GM23338 (cell line): Measurements from ENCODE around the gene SPECC1L. TPM values are rescaled to one million over a fixed set of nuclear protein-coding genes. Genes with fewer than 3 reads are reported as not detected.

Experiments used
- ATAC-seq: fragments of 200-7000 bp; cut with Tn5 transposase; 3 replicates; pipeline ENCODE4 v1.9.1; 2020
- DNase-seq: peaks from one replicate; pipeline ENCODE4 v3.0.0-alpha.2; 2015; ENCODE audit warnings: low spot score
- H2AFZ ChIP-seq: fragments of 200-600 bp; sonication (generic); 2 replicates; pipeline ENCODE4 v1.8.0; 2016; ENCODE audit warnings: antibody characterized with exemption, mild to moderate bottlenecking, moderate library complexity
- H3F3A ChIP-seq: fragments of 200-600 bp; sonication (generic); replicated peaks from 2 replicates; pipeline ENCODE4 v1.8.0; 2017; ENCODE audit warnings: antibody characterized with exemption, mixed run types, low read depth
- H3K27ac ChIP-seq: fragments of 200-600 bp; sonication (generic); 2 replicates; pipeline ENCODE4 v1.6.1; 2016; ENCODE audit warnings: low read depth
- H3K27me3 ChIP-seq: fragments of 200-600 bp; sonication (generic); 2 replicates; pipeline ENCODE4 v1.8.0; 2016; ENCODE audit warnings: mild to moderate bottlenecking, mixed run types, moderate library complexity; ENCODE audit not compliant: insufficient read depth
- H3K36me3 ChIP-seq: fragments of 200-600 bp; sonication (generic); 2 replicates; pipeline ENCODE4 v1.8.0; 2016; ENCODE audit warnings: mild to moderate bottlenecking; ENCODE audit not compliant: insufficient read depth
- H3K4me1 ChIP-seq: fragments of 200-600 bp; sonication (generic); 2 replicates; pipeline ENCODE4 v1.8.0; 2016; ENCODE audit warnings: mild to moderate bottlenecking, moderate library complexity; ENCODE audit not compliant: insufficient read depth
- H3K4me2 ChIP-seq: fragments of 200-600 bp; sonication (generic); 2 replicates; pipeline ENCODE4 v1.7.1; 2017; ENCODE audit warnings: mixed run types
- H3K4me3 ChIP-seq: fragments of 200-600 bp; sonication (generic); 2 replicates; pipeline ENCODE4 v1.6.1; 2016; ENCODE audit warnings: mixed run types
- H3K79me2 ChIP-seq: fragments of 200-600 bp; sonication (generic); replicated peaks from 2 replicates; pipeline ENCODE4 v1.8.0; 2017; ENCODE audit warnings: mild to moderate bottlenecking; ENCODE audit not compliant: insufficient read depth
- H3K9me2 ChIP-seq: fragments of 200-600 bp; sonication (generic); 2 replicates; pipeline ENCODE4 v1.8.0; 2017; ENCODE audit not compliant: insufficient read depth
- H4K20me1 ChIP-seq: fragments of 200-600 bp; sonication (generic); replicated peaks from 2 replicates; pipeline ENCODE4 v1.8.0; 2017; ENCODE audit warnings: mild to moderate bottlenecking; ENCODE audit not compliant: insufficient read depth
- H3K27ac Mint-ChIP-seq: 2 replicates; pipeline ENCODE4 v1.8.0; 2020; ENCODE audit warnings: inconsistent platforms, mild to moderate bottlenecking, moderate library complexity, mixed read lengths
- H3K27me3 Mint-ChIP-seq: 3 replicates; pipeline ENCODE4 v1.8.0; 2022; ENCODE audit warnings: low read depth, mild to moderate bottlenecking, moderate library complexity, mixed read lengths, inconsistent platforms; ENCODE audit not compliant: insufficient read depth, poor library complexity
- H3K36me3 Mint-ChIP-seq: 3 replicates; pipeline ENCODE4 v1.8.0; 2021; ENCODE audit warnings: low read depth, mild to moderate bottlenecking, inconsistent platforms, moderate library complexity, mixed read lengths
- H3K4me1 Mint-ChIP-seq: 3 replicates; pipeline ENCODE4 v1.8.0; 2020; ENCODE audit warnings: mild to moderate bottlenecking, inconsistent platforms, mixed read lengths
- H3K4me3 Mint-ChIP-seq: 3 replicates; pipeline ENCODE4 v1.8.0; 2021; ENCODE audit warnings: moderate library complexity, mild to moderate bottlenecking, inconsistent platforms, mixed read lengths
- H3K9me3 Mint-ChIP-seq: 3 replicates; pipeline ENCODE4 v1.8.0; 2020; ENCODE audit warnings: moderate library complexity, mild to moderate bottlenecking, inconsistent platforms, mixed read lengths
- CREB1 ChIP-seq: fragments of 250-450 bp; sonication (Bioruptor Pico); IDR thresholded peaks from 2 replicates; pipeline ENCODE4 v1.5.0; 2020; ENCODE audit warnings: low read depth, mild to moderate bottlenecking, moderate library complexity
- EZH2 ChIP-seq: fragments of 200-600 bp; sonication (generic); IDR thresholded peaks from one replicate; pipeline ENCODE4 v1.8.0; 2017; ENCODE audit warnings: antibody characterized with exemption, mild to moderate bottlenecking, low read depth; ENCODE audit not compliant: unreplicated experiment
- JUNB ChIP-seq: IDR thresholded peaks from one replicate; pipeline ENCODE4 v1.6.1; 2016; ENCODE audit warnings: antibody characterized with exemption; ENCODE audit not compliant: unreplicated experiment
- NANOG ChIP-seq: IDR thresholded peaks from 2 replicates; pipeline ENCODE4 v1.6.1; 2016; ENCODE audit warnings: antibody characterized with exemption, borderline replicate concordance
- REST ChIP-seq: IDR thresholded peaks from one replicate; pipeline ENCODE4 v1.6.1; 2018; ENCODE audit warnings: antibody characterized with exemption; ENCODE audit not compliant: unreplicated experiment
- STAT1 ChIP-seq: IDR thresholded peaks from one replicate; pipeline ENCODE4 v1.6.1; 2016; ENCODE audit warnings: antibody characterized with exemption; ENCODE audit not compliant: unreplicated experiment
- ZNF114 ChIP-seq: fragments of 250-450 bp; sonication (Bioruptor Pico); IDR thresholded peaks from 2 replicates; pipeline ENCODE4 v1.5.0; 2020; ENCODE audit warnings: mild to moderate bottlenecking, moderate library complexity
- ZNF462 ChIP-seq: fragments of 250-450 bp; sonication (Bioruptor Pico); IDR thresholded peaks from 2 replicates; pipeline ENCODE4 v1.5.0; 2020; ENCODE audit warnings: mild to moderate bottlenecking, moderate library complexity
- polyA plus RNA-seq: library from polyadenylated mRNA; unstranded; fragments of >200 nt; fragmentation: Nextera tagmentation; extraction: Ambion mirVana; gene quantifications from 2 replicates; pipeline ENCODE4 v1.2.1, GENCODE V29; 2016
- total RNA-seq: library from RNA; depleted of rRNA; stranded (reverse); fragments of >200 nt; shearing (Covaris generic); gene quantifications from 2 replicates; pipeline ENCODE4 v1.2.3, GENCODE V29; 2014
- TF ChIP-seq, protein P1 (sequence below), 2 experiments: fragments of 200-600 bp in 1 of 2; sonication (generic) in 1 of 2; conservative IDR thresholded peaks; 2 replicates each; pipeline versions ENCODE4 v1.5.1 to v1.6.1; 2016 to 2017; ENCODE audit warnings: antibody characterized with exemption in 2 of 2, low read depth in 2 of 2, mild to moderate bottlenecking in 2 of 2, moderate library complexity in 1 of 2

SPECC1L gene
- total and polyA plus RNA-seq, 2 experiments from 2014 or later, result 24.3 to 44.7 TPM

DNA sequence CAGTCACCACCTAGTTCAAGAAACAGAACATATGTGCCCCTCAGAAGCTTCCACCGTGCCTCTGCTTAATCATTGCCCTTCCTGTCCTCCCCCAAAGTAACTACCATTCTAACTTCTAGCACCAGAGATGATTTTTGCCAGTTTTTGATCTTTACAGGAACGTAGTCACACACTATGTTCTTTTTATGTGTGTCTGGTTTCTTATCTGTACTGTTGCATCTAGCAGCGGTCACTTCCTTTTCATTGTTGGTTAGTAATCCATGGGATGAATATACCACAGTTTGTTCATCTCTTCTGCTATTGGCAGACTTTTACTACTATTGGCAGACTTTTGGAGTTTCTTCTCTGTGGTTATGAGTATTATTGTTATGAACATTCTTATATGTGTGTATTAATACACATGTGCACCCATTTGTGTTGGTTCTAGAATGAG is 34.6 kb downstream of the SPECC1L start:
- no peaks in the 10 kb centered on the region for H3K4me1 Mint-ChIP-seq
- peaks cover 28% of the 10 kb centered on the region; the same call in 1 of the 2 replicates for H3K36me3 ChIP-seq
- H3K27me3 ChIP-seq, result no peaks in the 10 kb centered on the region
- no peaks in the 10 kb centered on the region for H3K9me2 ChIP-seq
- DNase-seq (no peak), ATAC-seq (no peak)
- H3K4me3 ChIP-seq, result no peak overlapping the region
- H4K20me1 ChIP-seq, result peaks cover 46% of the 10 kb centered on the region
- H3F3A ChIP-seq, result no peaks in the 10 kb centered on the region
- H3K36me3 Mint-ChIP-seq, result peaks cover 57% of the 10 kb centered on the region
- no peak overlapping the region for H2AFZ ChIP-seq
- H3K27me3 Mint-ChIP-seq, result no peaks in the 10 kb centered on the region
- peaks cover 88% of the 10 kb centered on the region for H3K79me2 ChIP-seq
- peaks cover 6% of the 10 kb centered on the region; the same call in 1 of the 3 replicates for H3K9me3 Mint-ChIP-seq
- H3K27ac ChIP-seq, result no peak overlapping the region
- no peak overlapping the region for H3K27ac Mint-ChIP-seq
- TF ChIP-seq, protein P1, sequence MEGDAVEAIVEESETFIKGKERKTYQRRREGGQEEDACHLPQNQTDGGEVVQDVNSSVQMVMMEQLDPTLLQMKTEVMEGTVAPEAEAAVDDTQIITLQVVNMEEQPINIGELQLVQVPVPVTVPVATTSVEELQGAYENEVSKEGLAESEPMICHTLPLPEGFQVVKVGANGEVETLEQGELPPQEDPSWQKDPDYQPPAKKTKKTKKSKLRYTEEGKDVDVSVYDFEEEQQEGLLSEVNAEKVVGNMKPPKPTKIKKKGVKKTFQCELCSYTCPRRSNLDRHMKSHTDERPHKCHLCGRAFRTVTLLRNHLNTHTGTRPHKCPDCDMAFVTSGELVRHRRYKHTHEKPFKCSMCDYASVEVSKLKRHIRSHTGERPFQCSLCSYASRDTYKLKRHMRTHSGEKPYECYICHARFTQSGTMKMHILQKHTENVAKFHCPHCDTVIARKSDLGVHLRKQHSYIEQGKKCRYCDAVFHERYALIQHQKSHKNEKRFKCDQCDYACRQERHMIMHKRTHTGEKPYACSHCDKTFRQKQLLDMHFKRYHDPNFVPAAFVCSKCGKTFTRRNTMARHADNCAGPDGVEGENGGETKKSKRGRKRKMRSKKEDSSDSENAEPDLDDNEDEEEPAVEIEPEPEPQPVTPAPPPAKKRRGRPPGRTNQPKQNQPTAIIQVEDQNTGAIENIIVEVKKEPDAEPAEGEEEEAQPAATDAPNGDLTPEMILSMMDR (conservative IDR thresholded peaks at IDR 0.05; ENCODE audit: low read depth in 2 of 2), result no peak
- H3K4me2 ChIP-seq, result no peak overlapping the region
- no peak overlapping the region for H3K4me3 Mint-ChIP-seq
- no peaks in the 10 kb centered on the region for H3K4me1 ChIP-seq

DNA sequence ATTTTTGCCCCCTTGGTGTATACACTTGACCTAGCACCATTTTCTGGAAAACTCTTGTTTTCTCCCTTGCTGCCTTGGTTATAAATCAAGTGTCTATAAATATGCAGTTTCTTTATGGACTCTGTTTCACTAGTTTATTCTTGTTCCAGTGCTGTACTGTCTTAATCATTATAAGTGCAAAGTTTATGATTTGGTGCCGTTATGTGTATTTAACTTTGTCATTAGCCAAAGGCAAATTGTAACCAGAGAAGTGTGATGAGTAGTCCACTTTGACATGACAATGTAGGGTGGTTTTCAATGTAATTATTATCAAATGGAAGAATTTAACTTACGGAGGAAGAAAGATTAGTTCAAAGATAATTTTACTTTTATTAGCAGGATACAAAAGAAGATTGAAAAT is 40.3 kb downstream of the SPECC1L start:
- Mint-ChIP-seq H3K27ac (no peak overlapping the region), H3K4me1 (peaks cover 14% of the 10 kb centered on the region; the same call in 2 of the 3 replicates), H3K27me3 (no peaks in the 10 kb centered on the region), H3K4me3 (no peak overlapping the region), H3K36me3 (peaks cover 60% of the 10 kb centered on the region), H3K9me3 (peaks cover under 1% of the 10 kb centered on the region; the same call in 2 of the 3 replicates)
- no peak for DNase-seq
- peaks cover 16% of the 10 kb centered on the region; the same call in 1 of the 2 replicates for H3K36me3 ChIP-seq
- H3K9me2 ChIP-seq, result no peaks in the 10 kb centered on the region
- no peak for ATAC-seq
- H3K4me1 ChIP-seq, result no peaks in the 10 kb centered on the region
- H3K27ac ChIP-seq, result no peak overlapping the region
- no peak overlapping the region for H2AFZ ChIP-seq
- H4K20me1 ChIP-seq, result peaks cover 21% of the 10 kb centered on the region
- H3K4me2 ChIP-seq, result no peak overlapping the region
- H3K79me2 ChIP-seq, result peaks cover 53% of the 10 kb centered on the region
- no peaks in the 10 kb centered on the region for H3K27me3 ChIP-seq
- H3F3A ChIP-seq, result no peaks in the 10 kb centered on the region
- H3K4me3 ChIP-seq, result no peak overlapping the region
- TF ChIP-seq REST (no peak), NANOG (no peak), EZH2 (no peak), ZNF462 (CRISPR knock-in tag) (no peak), CREB1 (CRISPR knock-in tag) (no peak), JUNB (no peak), STAT1 (no peak), ZNF114 (CRISPR knock-in tag) (no peak)
